Spleen (tissue), 7 donors: ENCODE results near the gene ARHGEF7.

ENCODE experiments used
- POLR2A ChIP-seq, 3 donors: fragments of 450-650 bp; IDR thresholded peaks; one replicate each; pipeline ENCODE4 v1.5.1; 2017; ENCODE audit warnings: antibody characterized with exemption in 3 of 3, mild to moderate bottlenecking in 1 of 3
- TF ChIP-seq, protein P1 (sequence below), 11 experiments: fragments of 200-600 bp in 7 of 11; fragments of 450-650 bp in 4 of 11; sonication (generic) in 4 of 11; IDR thresholded peaks in 8 of 11; conservative IDR thresholded peaks in 3 of 11; 1 replicate in 7 of 11; 2 replicates in 4 of 11; pipeline versions ENCODE4 v1.4.0 to v1.8.0; 2016 to 2021; ENCODE audit warnings: antibody characterized with exemption in 11 of 11, inconsistent platforms in 4 of 11, mild to moderate bottlenecking in 1 of 11
- donor health status: DM: no; HTN: no; CAD: no; lungs with moderate emphysema.
- donor health status: DM: no; HTN: no; CAD: no.
- donor health status: DM: no; HTN: no; CAD: no.

DNA sequence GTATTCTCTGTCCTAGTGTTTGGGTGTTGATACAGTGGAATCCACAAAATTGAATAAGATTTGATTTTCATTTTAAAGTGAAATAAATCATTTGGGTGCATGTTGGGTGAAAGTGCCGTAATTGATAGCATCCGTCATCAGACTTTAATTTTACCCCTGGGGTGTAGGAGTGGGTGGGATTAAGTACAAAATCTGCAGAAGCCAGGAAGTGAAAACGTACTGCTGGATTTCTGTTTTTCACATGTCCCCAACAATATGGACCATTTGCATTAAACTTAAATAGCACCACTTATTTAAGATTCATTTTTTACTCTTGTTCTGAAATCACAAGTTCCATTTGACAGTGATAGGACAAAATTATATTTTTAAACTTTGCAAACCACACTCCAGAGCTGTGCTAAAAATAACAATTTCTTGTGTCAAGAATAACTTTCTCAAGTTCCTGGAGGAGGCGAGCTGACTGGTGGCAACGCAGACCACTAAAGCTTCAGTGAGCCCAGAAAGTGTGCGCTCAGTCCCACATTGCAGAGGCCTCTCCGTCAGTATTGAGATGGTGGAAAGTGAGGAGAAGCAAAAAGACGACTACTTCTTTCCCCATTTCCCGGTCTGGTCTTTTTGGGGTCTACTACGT lies 71.3 kb downstream of the ARHGEF7 start:
- no peak for TF ChIP-seq POLR2A (IDR thresholded peaks at IDR 0.05)
- TF ChIP-seq, protein P1, sequence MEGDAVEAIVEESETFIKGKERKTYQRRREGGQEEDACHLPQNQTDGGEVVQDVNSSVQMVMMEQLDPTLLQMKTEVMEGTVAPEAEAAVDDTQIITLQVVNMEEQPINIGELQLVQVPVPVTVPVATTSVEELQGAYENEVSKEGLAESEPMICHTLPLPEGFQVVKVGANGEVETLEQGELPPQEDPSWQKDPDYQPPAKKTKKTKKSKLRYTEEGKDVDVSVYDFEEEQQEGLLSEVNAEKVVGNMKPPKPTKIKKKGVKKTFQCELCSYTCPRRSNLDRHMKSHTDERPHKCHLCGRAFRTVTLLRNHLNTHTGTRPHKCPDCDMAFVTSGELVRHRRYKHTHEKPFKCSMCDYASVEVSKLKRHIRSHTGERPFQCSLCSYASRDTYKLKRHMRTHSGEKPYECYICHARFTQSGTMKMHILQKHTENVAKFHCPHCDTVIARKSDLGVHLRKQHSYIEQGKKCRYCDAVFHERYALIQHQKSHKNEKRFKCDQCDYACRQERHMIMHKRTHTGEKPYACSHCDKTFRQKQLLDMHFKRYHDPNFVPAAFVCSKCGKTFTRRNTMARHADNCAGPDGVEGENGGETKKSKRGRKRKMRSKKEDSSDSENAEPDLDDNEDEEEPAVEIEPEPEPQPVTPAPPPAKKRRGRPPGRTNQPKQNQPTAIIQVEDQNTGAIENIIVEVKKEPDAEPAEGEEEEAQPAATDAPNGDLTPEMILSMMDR (IDR thresholded peaks at IDR 0.05 in 8 of 11, conservative IDR thresholded peaks at IDR 0.05 in 3 of 11) = no peak
